ENCODE measurements around the gene PPP1R9A. TPM values are rescaled to one million over a fixed set of nuclear protein-coding genes. Genes with fewer than 3 reads are reported as not detected.

Gene PPP1R9A
- polyA plus RNA-seq, 1 donor (not counting 4 experiments of a cell fraction or from before 2014, with no cell fraction given): 0.01 TPM

- Histone ChIP-seq H2AFZ (ENCODE audit: control insufficient read depth, low read length) (no peak overlapping the region), H3K9me3 (ENCODE audit: control insufficient read depth, low read depth, low read length) (no peaks in the 10 kb centered on the region), H3K4me1 (ENCODE audit: control insufficient read depth, extremely low read depth, insufficient read depth, low read length) (no peaks in the 10 kb centered on the region), H3K79me2 (ENCODE audit: control insufficient read depth, insufficient read depth, low read length) (no peaks in the 10 kb centered on the region), H3K4me2 (ENCODE audit: control insufficient read depth, extremely low read depth, insufficient read depth, low read depth, low read length) (no peak overlapping the region), H3K9ac (ENCODE audit: control insufficient read depth, extremely low read depth, insufficient read depth, low read length) (no peak overlapping the region), H3K27me3 (ENCODE audit: control insufficient read depth, extremely low read depth, insufficient read depth, low read length) (no peaks in the 10 kb centered on the region), H3K36me3 (ENCODE audit: control insufficient read depth in 2 of 2, extremely low read depth in 1 of 2, insufficient read depth in 2 of 2, low read length in 2 of 2) (no peaks in the 10 kb centered on the region), H3K4me3 (ENCODE audit: control insufficient read depth in 2 of 3, extremely low read depth in 1 of 3, insufficient read depth in 2 of 3, low read depth in 1 of 3, low read length in 3 of 3) (no peak overlapping the region), H3K9me1 (ENCODE audit: control insufficient read depth, extremely low read depth, insufficient read depth, low read length) (no peaks in the 10 kb centered on the region), H3K27ac (ENCODE audit: control insufficient read depth, insufficient read depth, low read length) (no peak overlapping the region), H4K20me1 (ENCODE audit: control insufficient read depth, extremely low read depth, insufficient read depth, low read length) (no peaks in the 10 kb centered on the region)
- FAIRE-seq: no peak
- dilution Hi-C loops (cut with MboI; ENCODE audit: extremely low pct_ligation_motif_present, low sequenced_read_pairs): no loop called here
- DNase-seq (ENCODE audit: low read depth, low spot score): no peak
- TF ChIP-seq EZH2 (IDR thresholded peaks at IDR 0.05; ENCODE audit: low read length): no peak
- TF ChIP-seq, protein P1, sequence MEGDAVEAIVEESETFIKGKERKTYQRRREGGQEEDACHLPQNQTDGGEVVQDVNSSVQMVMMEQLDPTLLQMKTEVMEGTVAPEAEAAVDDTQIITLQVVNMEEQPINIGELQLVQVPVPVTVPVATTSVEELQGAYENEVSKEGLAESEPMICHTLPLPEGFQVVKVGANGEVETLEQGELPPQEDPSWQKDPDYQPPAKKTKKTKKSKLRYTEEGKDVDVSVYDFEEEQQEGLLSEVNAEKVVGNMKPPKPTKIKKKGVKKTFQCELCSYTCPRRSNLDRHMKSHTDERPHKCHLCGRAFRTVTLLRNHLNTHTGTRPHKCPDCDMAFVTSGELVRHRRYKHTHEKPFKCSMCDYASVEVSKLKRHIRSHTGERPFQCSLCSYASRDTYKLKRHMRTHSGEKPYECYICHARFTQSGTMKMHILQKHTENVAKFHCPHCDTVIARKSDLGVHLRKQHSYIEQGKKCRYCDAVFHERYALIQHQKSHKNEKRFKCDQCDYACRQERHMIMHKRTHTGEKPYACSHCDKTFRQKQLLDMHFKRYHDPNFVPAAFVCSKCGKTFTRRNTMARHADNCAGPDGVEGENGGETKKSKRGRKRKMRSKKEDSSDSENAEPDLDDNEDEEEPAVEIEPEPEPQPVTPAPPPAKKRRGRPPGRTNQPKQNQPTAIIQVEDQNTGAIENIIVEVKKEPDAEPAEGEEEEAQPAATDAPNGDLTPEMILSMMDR (optimal IDR thresholded peaks at IDR 0.05 in 1 of 3, IDR thresholded peaks at IDR 0.05 in 1 of 3, conservative IDR thresholded peaks at IDR 0.05 in 1 of 3; ENCODE audit: extremely low read depth in 1 of 3, insufficient read depth in 2 of 3, low read length in 3 of 3): no peak
Observed at GRCh38 chr7:95297041-95297440, 389.6 kb downstream of the PPP1R9A start.

DNA sequence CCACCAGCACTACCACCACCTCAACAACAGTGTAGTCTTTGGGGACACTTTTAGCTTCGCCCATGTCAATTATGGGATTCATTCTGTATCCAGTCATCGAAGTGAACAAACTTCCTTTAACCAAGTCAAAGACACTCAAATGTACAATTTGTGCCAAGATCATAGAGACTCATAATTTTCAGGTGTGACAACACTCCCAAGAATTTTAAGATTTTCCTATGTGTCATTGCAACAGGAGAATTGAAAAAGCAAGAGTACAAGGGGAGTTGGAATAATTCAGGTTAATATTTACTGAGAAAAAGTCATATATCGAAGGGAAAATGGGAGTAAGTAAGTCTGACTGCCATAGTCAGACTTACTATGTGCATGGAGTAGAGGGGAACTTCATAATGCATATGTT is 390.7 kb downstream of the PPP1R9A start:
- dilution Hi-C loops (cut with MboI; ENCODE audit: extremely low pct_ligation_motif_present, low sequenced_read_pairs): no loop called here
- DNase-seq (ENCODE audit: low read depth, low spot score) (no peak), FAIRE-seq (no peak)

More for the DNA sequence above, 390.7 kb downstream of the PPP1R9A start:
- no peaks in the 10 kb centered on the region for H3K9me3 ChIP-seq (ENCODE audit: control insufficient read depth, low read depth, low read length)
- no peaks in the 10 kb centered on the region for H3K36me3 ChIP-seq (ENCODE audit: control insufficient read depth in 2 of 2, extremely low read depth in 1 of 2, insufficient read depth in 2 of 2, low read length in 2 of 2)
- H3K9me1 ChIP-seq (ENCODE audit: control insufficient read depth, extremely low read depth, insufficient read depth, low read length): no peaks in the 10 kb centered on the region
- no peak for TF ChIP-seq EZH2 (IDR thresholded peaks at IDR 0.05; ENCODE audit: low read length)
- TF ChIP-seq, protein P1 (optimal IDR thresholded peaks at IDR 0.05 in 1 of 3, IDR thresholded peaks at IDR 0.05 in 1 of 3, conservative IDR thresholded peaks at IDR 0.05 in 1 of 3; ENCODE audit: extremely low read depth in 1 of 3, insufficient read depth in 2 of 3, low read length in 3 of 3): no peak
- H3K4me1 ChIP-seq (ENCODE audit: control insufficient read depth, extremely low read depth, insufficient read depth, low read length): no peaks in the 10 kb centered on the region
- H4K20me1 ChIP-seq (ENCODE audit: control insufficient read depth, extremely low read depth, insufficient read depth, low read length): no peaks in the 10 kb centered on the region
- H3K79me2 ChIP-seq (ENCODE audit: control insufficient read depth, insufficient read depth, low read length): no peaks in the 10 kb centered on the region
- no peak overlapping the region for H3K4me3 ChIP-seq (ENCODE audit: control insufficient read depth in 2 of 3, extremely low read depth in 1 of 3, insufficient read depth in 2 of 3, low read depth in 1 of 3, low read length in 3 of 3)
- no peak overlapping the region for H3K4me2 ChIP-seq (ENCODE audit: control insufficient read depth, extremely low read depth, insufficient read depth, low read depth, low read length)
- H3K27ac ChIP-seq (ENCODE audit: control insufficient read depth, insufficient read depth, low read length): no peak overlapping the region
- H2AFZ ChIP-seq (ENCODE audit: control insufficient read depth, low read length): no peak overlapping the region
- H3K9ac ChIP-seq (ENCODE audit: control insufficient read depth, extremely low read depth, insufficient read depth, low read length): no peak overlapping the region
- H3K27me3 ChIP-seq (ENCODE audit: control insufficient read depth, extremely low read depth, insufficient read depth, low read length): no peaks in the 10 kb centered on the region

All from keratinocyte (primary cell).